Small intestine (tissue), 7 donors: ENCODE results near the gene CACNB2. TPM values are rescaled to one million over a fixed set of nuclear protein-coding genes. Genes with fewer than 3 reads are reported as not detected.

ENCODE experiments used
- DNase-seq, 2 donors: peaks; one replicate each; pipeline versions ENCODE4 v3.0.0 to v3.0.0-alpha.2; 2013
- FAIRE-seq: peaks from 2 replicates; lab custom pipeline; 2012; peaks lifted over from hg19 to GRCh38; lab: Jason Lieb, UNC
- H3K27ac ChIP-seq, 3 donors: one replicate each; pipeline ENCODE4 v1.5.1; 2013; ENCODE audit warnings: low read length in 2 of 3, mild to moderate bottlenecking in 2 of 3, control low read depth in 1 of 3, inconsistent platforms in 1 of 3, low read depth in 1 of 3, moderate library complexity in 1 of 3
- H3K27me3 ChIP-seq, 3 donors: one replicate each; pipeline ENCODE4 v1.6.1; 2013; ENCODE audit warnings: low read length in 3 of 3, inconsistent platforms in 1 of 3; ENCODE audit not compliant: control insufficient read depth in 3 of 3, insufficient read depth in 3 of 3
- H3K36me3 ChIP-seq, 3 donors: one replicate each; pipeline ENCODE4 v1.6.1; 2013; ENCODE audit warnings: low read length in 3 of 3, inconsistent platforms in 1 of 3, low read depth in 1 of 3, mild to moderate bottlenecking in 1 of 3, moderate library complexity in 1 of 3; ENCODE audit not compliant: control insufficient read depth in 3 of 3, insufficient read depth in 2 of 3
- H3K4me1 ChIP-seq, 3 donors: one replicate each; pipeline ENCODE4 v1.6.1; 2013; ENCODE audit warnings: low read length in 2 of 3, inconsistent platforms in 1 of 3, low read depth in 1 of 3, mild to moderate bottlenecking in 1 of 3, moderate library complexity in 1 of 3; ENCODE audit not compliant: control insufficient read depth in 3 of 3, insufficient read depth in 2 of 3
- H3K4me3 ChIP-seq, 3 donors: one replicate each; pipeline ENCODE4 v1.5.1; 2013; ENCODE audit warnings: low read length in 3 of 3, control low read depth in 1 of 3, inconsistent platforms in 1 of 3, low read depth in 1 of 3, mild to moderate bottlenecking in 1 of 3, moderate library complexity in 1 of 3
- H3K9me3 ChIP-seq, 2 donors: one replicate each; pipeline ENCODE4 v1.6.1; 2013; ENCODE audit warnings: low read depth in 1 of 2, low read length in 1 of 2; ENCODE audit not compliant: control insufficient read depth in 2 of 2, insufficient read depth in 1 of 2
- WGBS, 3 donors: extraction: QIAGEN DNeasy Blood & Tissue Kit; methylation state at CpG; one replicate each; pipeline ENCODE4 v1.1.7; 2013; 5-methylcytosine and 5-hydroxymethylcytosine counted together
- polyA plus RNA-seq, 4 donors: library from polyadenylated mRNA; stranded (reverse) in 3 of 4; unstranded in 1 of 4; fragments of 200-250 nt in 3 of 4; fragments of 120-200 nt in 1 of 4; gene quantifications; one replicate each; pipeline versions ENCODE4 v1.2.1 to v1.2.3, GENCODE V29; 2013
- donor health status: healthy with polysubstance abuse.
- donor health status: control.
- donor health status: control.
- donor health status: Bipolar disorder and iron deficiency.
- donor health status: healthy.

CACNB2 gene
- polyA plus RNA-seq, 4 donors, result 0.27 to 18.4 (median 2.3) TPM

DNA sequence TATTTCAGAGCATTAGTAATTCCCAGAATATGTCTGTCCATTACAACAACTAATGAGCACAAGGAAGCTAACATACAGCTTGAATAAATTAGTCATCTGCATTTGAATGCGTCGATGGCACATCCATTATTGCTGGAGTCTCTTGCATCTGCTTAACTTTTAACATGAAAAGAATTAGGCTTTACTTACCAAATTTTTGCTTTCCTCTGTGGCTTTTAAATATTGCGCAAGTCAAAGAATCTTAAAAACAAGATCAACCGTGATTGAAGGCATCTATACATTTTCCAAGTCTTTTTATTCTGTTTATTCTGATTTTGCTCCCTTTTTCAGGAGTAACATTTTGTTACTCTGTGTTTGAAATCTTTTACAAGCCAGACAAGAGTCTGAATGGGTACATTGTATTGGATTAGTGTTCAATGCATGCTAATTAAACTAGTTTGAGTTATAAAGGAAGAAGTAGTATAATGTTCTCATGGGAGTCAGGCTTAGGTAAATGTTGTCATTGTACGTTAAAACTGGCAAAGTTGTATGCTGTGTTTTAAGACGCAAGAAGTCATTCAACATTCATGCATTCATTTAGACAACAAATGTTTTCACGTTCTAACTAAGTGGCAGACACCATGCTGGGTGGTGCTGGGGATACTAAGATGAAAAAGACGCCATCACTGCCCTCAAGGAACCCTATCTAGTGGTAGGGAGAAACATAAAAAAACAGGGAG, 4.0 kb upstream of the CACNB2 start:
- no peak for DNase-seq
- Histone ChIP-seq H3K27ac (no peak overlapping the region), H3K36me3 (no peaks in the 10 kb centered on the region), H3K4me1 (peaks cover 0 to 8% (median 0%) of the 10 kb centered on the region in 3 donors), H3K9me3 (no peaks in the 10 kb centered on the region), H3K27me3 (peaks cover 0 to 2% (median 0%) of the 10 kb centered on the region in 3 donors), H3K4me3 (no peak overlapping the region)
- WGBS, 3 donors, result 81 to 88% (median 86%) methylated on average over 8 of the region's 8 CpGs
- FAIRE-seq, result no peak

- Histone ChIP-seq H3K36me3 (no peaks in the 10 kb centered on the region), H3K4me3 (no peak overlapping the region), H3K27ac (no peak overlapping the region), H3K9me3 (no peaks in the 10 kb centered on the region), H3K27me3 (peaks cover 0 to 2% (median 0%) of the 10 kb centered on the region in 3 donors), H3K4me1 (peaks cover 0 to 8% (median 0%) of the 10 kb centered on the region in 3 donors)
- 92 to 98% (median 94%) methylated on average over 1 of the region's 1 CpG for WGBS, 3 donors
- FAIRE-seq (no peak), DNase-seq (no peak)
These were observed 3.1 kb upstream of the CACNB2 start for GRCh38 chr10:18137111-18137510.

DNA sequence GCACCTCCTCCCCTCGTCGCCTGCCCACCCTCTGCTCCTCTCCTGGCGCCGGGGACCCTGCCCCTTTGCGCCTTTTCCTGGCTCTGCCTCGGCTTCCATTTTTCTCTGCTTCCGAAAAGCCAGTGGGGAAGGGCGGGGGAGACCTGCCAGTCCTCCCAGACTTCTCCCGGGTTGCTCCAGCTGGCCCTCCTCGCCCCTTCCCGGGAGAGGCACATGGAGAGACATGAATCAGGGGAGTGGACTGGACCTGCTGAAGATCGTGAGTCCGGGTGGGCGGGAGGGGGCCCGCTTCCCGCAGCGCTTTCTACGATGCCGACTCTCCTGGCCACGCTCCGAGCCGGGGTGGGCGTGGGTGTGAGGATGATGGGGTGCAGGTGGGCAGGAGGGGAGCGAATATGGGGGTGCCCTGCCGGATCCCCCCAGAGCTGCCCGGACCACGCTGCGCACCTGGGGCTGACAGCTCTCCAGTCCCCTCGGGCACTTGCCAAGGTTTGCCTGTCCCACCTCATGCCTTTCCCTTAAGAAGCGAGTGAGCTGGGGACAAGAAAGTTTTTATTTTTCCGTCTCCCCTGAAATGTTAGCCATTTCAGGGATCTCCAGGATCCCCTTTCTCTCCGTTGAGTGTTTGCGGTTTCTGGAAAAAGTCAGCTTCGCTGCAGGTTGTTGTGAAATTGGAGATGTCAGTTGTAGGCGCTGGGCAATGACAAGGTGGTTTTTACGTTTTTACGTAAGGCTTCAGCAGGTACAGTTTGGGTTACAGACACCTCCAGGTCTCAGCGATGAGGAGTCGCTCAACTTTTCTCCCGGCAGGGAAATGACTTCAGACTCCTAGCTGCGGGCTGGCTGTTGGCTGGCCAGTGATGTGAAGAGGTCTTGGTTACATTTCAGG, 977 bp downstream of the CACNB2 start:
- FAIRE-seq (no peak), DNase-seq (peak; percentile 23 to 53)
- Histone ChIP-seq H3K36me3 (no peaks in the 10 kb centered on the region), H3K4me3 (peak overlapping the region; percentile 64 to 84 (median 69)), H3K4me1 (peaks cover 0 to 8% (median 0%) of the 10 kb centered on the region in 3 donors), H3K27ac (peak overlapping the region in 2 of 3 donors; percentile 69 to 79), H3K9me3 (no peaks in the 10 kb centered on the region), H3K27me3 (peaks cover 0 to 2% (median 0%) of the 10 kb centered on the region in 3 donors)
- 2 to 4% (median 3%) methylated on average over 40 to 41 of the region's 41 CpGs for WGBS, 3 donors

GRCh38 chr10:18142151-18142550, 1.9 kb downstream of the CACNB2 start:
- FAIRE-seq, result no peak
- H3K4me1 ChIP-seq, result peaks cover 0 to 8% (median 0%) of the 10 kb centered on the region in 3 donors
- 39 to 61% (median 51%) methylated on average over 4 of the region's 4 CpGs for WGBS, 3 donors

GRCh38 chr10:18144396-18144795, 4.2 kb downstream of the CACNB2 start:
- H3K27me3 ChIP-seq, result peaks cover 0 to 2% (median 0%) of the 10 kb centered on the region in 3 donors
- FAIRE-seq, result no peak
- no peaks in the 10 kb centered on the region for H3K9me3 ChIP-seq
- H3K27ac ChIP-seq, result no peak overlapping the region
- DNase-seq, result no peak
- no peaks in the 10 kb centered on the region for H3K36me3 ChIP-seq
- WGBS, 3 donors, result 76 to 83% (median 81%) methylated on average over 1 of the region's 1 CpG
- H3K4me1 ChIP-seq, result peaks cover 0 to 7% (median 0%) of the 10 kb centered on the region in 3 donors
- H3K4me3 ChIP-seq, result no peak overlapping the region

More at GRCh38 chr10:18142151-18142550, 1.9 kb downstream of the CACNB2 start:
- DNase-seq, result no peak
- Histone ChIP-seq H3K27me3 (peaks cover 0 to 2% (median 0%) of the 10 kb centered on the region in 3 donors), H3K4me3 (peak overlapping the region in 1 of 3 donors; percentile 2), H3K36me3 (no peaks in the 10 kb centered on the region), H3K27ac (peak overlapping the region in 2 of 3 donors; percentile 31 to 79), H3K9me3 (no peaks in the 10 kb centered on the region)

DNA sequence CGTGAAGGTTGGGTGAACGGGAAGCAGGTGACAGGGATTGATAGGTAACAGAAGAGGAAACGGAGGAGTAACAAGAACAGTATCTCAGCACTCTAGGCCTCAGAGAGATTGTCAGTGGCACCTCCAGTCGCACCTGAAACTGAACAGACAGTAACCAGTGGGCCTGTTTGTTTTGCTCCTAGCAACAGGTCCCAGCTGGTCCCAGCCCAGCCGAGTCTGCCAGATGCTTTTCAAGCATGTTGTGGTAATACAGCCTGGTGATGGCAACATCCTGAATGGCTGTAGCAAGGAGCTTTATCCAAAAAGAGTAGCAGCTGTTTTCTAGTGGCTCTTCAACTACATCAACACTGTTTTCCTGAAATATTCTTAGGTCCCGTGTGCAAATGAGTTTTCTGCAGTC, 4.7 kb downstream of the CACNB2 start:
- 35 to 45% (median 45%) methylated on average over 6 of the region's 6 CpGs for WGBS, 3 donors
- H3K27ac ChIP-seq, result peak overlapping the region in 1 of 3 donors; percentile 20
- peak; percentile 25 to 50 for DNase-seq

GRCh38 chr10:18145652-18146051, 5.4 kb downstream of the CACNB2 start:
- Histone ChIP-seq H3K36me3 (no peaks in the 10 kb centered on the region), H3K9me3 (no peaks in the 10 kb centered on the region), H3K4me1 (no peaks in the 10 kb centered on the region), H3K4me3 (no peak overlapping the region), H3K27me3 (no peaks in the 10 kb centered on the region), H3K27ac (peak overlapping the region in 2 of 3 donors; percentile 17 to 20)
- WGBS, 3 donors, result 53 to 72% (median 66%) methylated on average over 2 of the region's 2 CpGs
- FAIRE-seq (no peak), DNase-seq (no peak)

More for the DNA sequence above, 4.7 kb downstream of the CACNB2 start:
- H3K9me3 ChIP-seq, result no peaks in the 10 kb centered on the region
- H3K27me3 ChIP-seq, result peaks cover 0 to 2% (median 0%) of the 10 kb centered on the region in 3 donors
- no peak overlapping the region for H3K4me3 ChIP-seq
- H3K4me1 ChIP-seq, result peaks cover 0 to 2% (median 0%) of the 10 kb centered on the region in 3 donors
- H3K36me3 ChIP-seq, result no peaks in the 10 kb centered on the region
- no peak for FAIRE-seq

DNA sequence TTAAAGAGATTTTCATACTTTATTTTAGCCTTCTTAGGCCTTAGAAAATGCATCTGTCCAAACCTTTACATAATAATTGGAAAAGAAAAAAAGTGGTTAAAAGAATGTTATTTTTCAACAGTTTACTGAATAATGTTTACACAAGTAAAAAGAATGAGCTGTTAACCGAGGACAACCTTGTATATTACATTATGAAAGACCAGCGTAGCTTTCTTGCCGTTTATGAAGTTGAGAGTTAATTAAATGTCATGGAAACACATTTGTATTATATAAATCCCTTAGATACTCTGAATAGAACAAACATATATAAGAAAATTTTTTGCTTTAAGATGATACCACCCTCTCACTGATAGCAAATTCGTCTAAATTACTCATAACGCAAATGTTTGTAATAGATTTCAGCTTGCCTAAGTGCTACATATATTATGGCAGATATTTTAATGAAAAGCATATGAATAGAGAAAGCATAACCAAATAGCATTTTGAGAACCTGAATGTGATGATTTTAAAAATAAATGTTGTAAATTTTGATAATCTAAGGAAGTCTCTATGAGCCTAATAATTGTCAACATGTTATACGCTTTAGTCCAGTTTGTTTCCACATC, 9.1 kb downstream of the CACNB2 start:
- WGBS, 3 donors, result 77 to 88% (median 84%) methylated on average over 6 of the region's 6 CpGs
- Histone ChIP-seq H3K9me3 (no peaks in the 10 kb centered on the region), H3K27ac (no peak overlapping the region), H3K4me3 (no peak overlapping the region), H3K4me1 (no peaks in the 10 kb centered on the region), H3K27me3 (no peaks in the 10 kb centered on the region), H3K36me3 (peaks cover 0 to 7% (median 0%) of the 10 kb centered on the region in 3 donors)
- FAIRE-seq, result no peak
- DNase-seq, result no peak
